ENCODE data around the gene LRRC2. TPM values are rescaled to one million over a fixed set of nuclear protein-coding genes. Genes with fewer than 3 reads are reported as not detected.

LRRC2 gene
- total and polyA plus RNA-seq, 9 of the 15 experiments (the other 6 are each of a cell fraction or from before 2014, with no cell fraction given), result 0.01 to 0.04 (median 0.03) TPM; not detected in 5

GRCh38 chr3:46607603-46608028 lies 41.5 kb upstream of the LRRC2 start (continued):
- no peak for TF ChIP-seq ZNF146 (CRISPR knock-in tag; IDR thresholded peaks at IDR 0.05; ENCODE audit: unreplicated experiment)
- peak; percentile 43; the same call in 1 of the 2 replicates for TF ChIP-seq MTA3 (IDR thresholded peaks at IDR 0.05; ENCODE audit: borderline replicate concordance)
- TF ChIP-seq PTRF (tag; IDR thresholded peaks at IDR 0.05), result no peak
- no peak for TF ChIP-seq STAT5A (IDR thresholded peaks at IDR 0.05; ENCODE audit: borderline replicate concordance, low read length)
- no peak for TF ChIP-seq ZNF512 (tag; IDR thresholded peaks at IDR 0.05)
- TF ChIP-seq SIN3B (IDR thresholded peaks at IDR 0.05; ENCODE audit: low read depth), result no peak
- no peak for TF ChIP-seq BRF2 (IDR thresholded peaks at IDR 0.05; ENCODE audit: borderline replicate concordance, insufficient read depth, insufficient read length)
- TF ChIP-seq BHLHE40 (IDR thresholded peaks at IDR 0.05; ENCODE audit: low read length), result 0 out of 2 replicates have a peak, but pooled peaks have one; percentile 12
- no peak for TF ChIP-seq BRF1 (IDR thresholded peaks at IDR 0.05; ENCODE audit: borderline replicate concordance, extremely low read depth, insufficient read length)
- no peak for TF ChIP-seq ZBTB17 (CRISPR knock-in tag; IDR thresholded peaks at IDR 0.05)
- TF ChIP-seq ZHX1 (conservative IDR thresholded peaks at IDR 0.05; ENCODE audit: low read length), result no peak
- no peak for TF ChIP-seq ILK (tag; IDR thresholded peaks at IDR 0.05; ENCODE audit: borderline replicate concordance, low read depth)
- TF ChIP-seq ZNF764 (CRISPR knock-in tag; IDR thresholded peaks at IDR 0.05; ENCODE audit: low read depth), result no peak
- TF ChIP-seq RAD21 (CRISPR knock-in tag; conservative IDR thresholded peaks at IDR 0.05 in 1 of 2, IDR thresholded peaks at IDR 0.05 in 1 of 2), result peak in 1 of 2 experiments; percentile 52
- TF ChIP-seq HDAC8 (tag; IDR thresholded peaks at IDR 0.05), result peak; percentile 29; the same call in 1 of the 2 replicates
- TF ChIP-seq ZNF239 (CRISPR knock-in tag; IDR thresholded peaks at IDR 0.05), result peak; percentile 54; the same call in 1 of the 2 replicates
